H1 (cell line): Measurements from ENCODE around the gene CLBA1. TPM values are rescaled to one million over a fixed set of nuclear protein-coding genes. Genes with fewer than 3 reads are reported as not detected.

ENCODE experiments used
- CTCF ChIA-PET: fragments of 300-600 bp; sonication (Branson Sonifier 250); formaldehyde crosslinking; loops from one replicate; lab custom pipeline; 2021; ENCODE audit not compliant: partially characterized antibody; lab: Charles Lee
- POLR2A ChIA-PET: fragments of 300-600 bp; sonication (Branson Sonifier 250); formaldehyde crosslinking; loops from one replicate; lab custom pipeline; 2021; ENCODE audit warnings: inconsistent platforms; ENCODE audit not compliant: partially characterized antibody; lab: Charles Lee
- DNase-seq, 2 experiments: peaks; one replicate each; pipeline versions ENCODE4 v3.0.0 to v3.0.0-alpha.2; 2010 to 2022; ENCODE audit warnings: low spot score in 2 of 2, low read depth in 1 of 2, mixed read lengths in 1 of 2
- FAIRE-seq: peaks from 2 replicates; lab custom pipeline; 2011; peaks lifted over from hg19 to GRCh38; lab: Jason Lieb, UNC
- H2AFZ ChIP-seq: 2 replicates; pipeline ENCODE4 v1.8.1; 2012; ENCODE audit warnings: low read length, inconsistent platforms
- H2AK5ac ChIP-seq: 2 replicates; pipeline ENCODE4 v1.6.1; 2013; ENCODE audit warnings: low read depth, low read length
- H2BK120ac ChIP-seq: replicated peaks from 2 replicates; pipeline ENCODE3; 2013; ENCODE audit warnings: low read depth, low read length, inconsistent platforms
- H2BK12ac ChIP-seq: 2 replicates; pipeline ENCODE4 v1.6.1; 2013; ENCODE audit warnings: low read depth, low read length
- H2BK15ac ChIP-seq: 2 replicates; pipeline ENCODE4 v1.6.1; 2013; ENCODE audit warnings: low read length
- H2BK20ac ChIP-seq: 2 replicates; pipeline ENCODE4 v1.6.1; 2013; ENCODE audit warnings: low read length
- H2BK5ac ChIP-seq: 2 replicates; pipeline ENCODE4 v1.6.1; 2013; ENCODE audit warnings: low read depth, low read length
- H3K14ac ChIP-seq: 2 replicates; pipeline ENCODE4 v1.6.1; 2013; ENCODE audit warnings: inconsistent platforms; ENCODE audit not compliant: insufficient read length
- H3K18ac ChIP-seq: 2 replicates; pipeline ENCODE4 v1.6.1; 2013; ENCODE audit warnings: low read length; ENCODE audit errors: extremely low read depth
- H3K23ac ChIP-seq: 2 replicates; pipeline ENCODE4 v1.6.1; 2013; ENCODE audit warnings: inconsistent platforms; ENCODE audit not compliant: insufficient read length
- H3K23me2 ChIP-seq: 2 replicates; pipeline ENCODE4 v1.6.1; 2013; ENCODE audit warnings: low read depth, low read length
- H3K27ac ChIP-seq: 2 replicates; pipeline ENCODE4 v1.6.1; 2011; ENCODE audit warnings: low read depth, low read length, inconsistent platforms
- H3K27me3 ChIP-seq, 4 experiments: replicated peaks in 1 of 4; 1 replicate in 1 of 4; 2 replicates in 3 of 4; pipeline versions ENCODE4 v1.6.1 to v1.8.1; 2011 to 2013; ENCODE audit warnings: low read length in 3 of 4, mild to moderate bottlenecking in 3 of 4, inconsistent platforms in 2 of 4, mixed read lengths in 2 of 4, moderate library complexity in 1 of 4; ENCODE audit not compliant: control insufficient read depth in 3 of 4, insufficient read depth in 3 of 4; ENCODE audit errors: extremely low read depth in 1 of 4
- H3K36me3 ChIP-seq, 4 experiments: 2 replicates each; pipeline versions ENCODE4 v1.6.1 to v1.8.1; 2011 to 2013; ENCODE audit warnings: mild to moderate bottlenecking in 4 of 4, low read length in 3 of 4, moderate library complexity in 2 of 4, control low read depth in 1 of 4, inconsistent platforms in 1 of 4; ENCODE audit not compliant: insufficient read depth in 4 of 4, control insufficient read depth in 2 of 4
- H3K4ac ChIP-seq: replicated peaks from 2 replicates; pipeline ENCODE3; 2013; ENCODE audit warnings: low read length, low read depth, mixed read lengths, inconsistent platforms; ENCODE audit not compliant: insufficient read length
- H3K4me1 ChIP-seq, 4 experiments: replicated peaks in 1 of 4; 1 replicate in 1 of 4; 2 replicates in 3 of 4; pipeline versions ENCODE4 v1.6.1 to v1.8.1; 2011 to 2013; ENCODE audit warnings: low read length in 3 of 4, inconsistent platforms in 2 of 4, mixed read lengths in 1 of 4; ENCODE audit not compliant: insufficient read depth in 4 of 4, control insufficient read depth in 3 of 4
- H3K4me2 ChIP-seq, 2 experiments: 2 replicates each; pipeline versions ENCODE4 v1.6.1 to v1.8.1; 2011 to 2013; ENCODE audit warnings: low read depth in 2 of 2, low read length in 2 of 2, control low read depth in 1 of 2, inconsistent platforms in 1 of 2, mild to moderate bottlenecking in 1 of 2; ENCODE audit not compliant: insufficient read depth in 1 of 2
- H3K4me3 ChIP-seq, 4 experiments: fragments of 200-600, 300-600 bp in 1 of 4; sonication (generic), shearing (Covaris generic), sonication (Bioruptor Twin) in 1 of 4; 2 replicates each; pipeline versions ENCODE4 v1.5.1 to v1.8.1; 2011 to 2016; ENCODE audit warnings: low read length in 4 of 4, low read depth in 3 of 4, control low read depth in 2 of 4, inconsistent platforms in 2 of 4, mild to moderate bottlenecking in 2 of 4, mixed read lengths in 1 of 4, moderate library complexity in 1 of 4; ENCODE audit not compliant: insufficient read depth in 2 of 4; ENCODE audit errors: extremely low read depth in 1 of 4
- H3K56ac ChIP-seq: replicated peaks from 2 replicates; pipeline ENCODE3; 2013; ENCODE audit warnings: low read depth, mild to moderate bottlenecking, mixed read lengths, low read length, inconsistent platforms; ENCODE audit not compliant: insufficient read length
- H3K79me1 ChIP-seq: 2 replicates; pipeline ENCODE4 v1.6.1; 2013; ENCODE audit warnings: low read depth, low read length, control low read depth
- H3K79me2 ChIP-seq, 2 experiments: 2 replicates each; pipeline versions ENCODE4 v1.6.1 to v1.8.1; 2012 to 2013; ENCODE audit warnings: low read length in 2 of 2, mild to moderate bottlenecking in 2 of 2, inconsistent platforms in 1 of 2; ENCODE audit not compliant: insufficient read depth in 2 of 2, control insufficient read depth in 1 of 2
- H3K9ac ChIP-seq, 4 experiments: replicated peaks in 1 of 4; 1 replicate in 1 of 4; 2 replicates in 3 of 4; pipeline versions ENCODE4 v1.6.1 to v1.8.1; 2011 to 2013; ENCODE audit warnings: low read depth in 3 of 4, low read length in 3 of 4, control low read depth in 2 of 4, mild to moderate bottlenecking in 2 of 4, moderate library complexity in 2 of 4, inconsistent platforms in 1 of 4; ENCODE audit errors: extremely low read depth in 1 of 4
- H3K9me3 ChIP-seq, 2 experiments: 2 replicates each; pipeline versions ENCODE4 v1.6.1 to v1.8.1; 2012 to 2013; ENCODE audit warnings: mild to moderate bottlenecking in 2 of 2, moderate library complexity in 2 of 2, control low read depth in 1 of 2, inconsistent platforms in 1 of 2, low read depth in 1 of 2, low read length in 1 of 2, mixed read lengths in 1 of 2; ENCODE audit not compliant: insufficient read depth in 2 of 2
- H4K20me1 ChIP-seq, 2 experiments: replicated peaks in 1 of 2; 2 replicates each; pipeline versions ENCODE3 to v1.8.1; 2011 to 2013; ENCODE audit warnings: inconsistent platforms in 2 of 2, low read length in 2 of 2, mild to moderate bottlenecking in 1 of 2; ENCODE audit not compliant: insufficient read depth in 2 of 2, control insufficient read depth in 1 of 2
- H4K5ac ChIP-seq: 2 replicates; pipeline ENCODE4 v1.6.1; 2013; ENCODE audit warnings: low read length, low read depth, mixed read lengths, inconsistent platforms; ENCODE audit not compliant: insufficient read length
- H4K8ac ChIP-seq: 2 replicates; pipeline ENCODE4 v1.8.0; 2013; ENCODE audit warnings: mild to moderate bottlenecking, moderate library complexity, low read length, inconsistent platforms; ENCODE audit not compliant: insufficient read depth; ENCODE audit errors: extremely low read depth
- H4K91ac ChIP-seq: replicated peaks from 2 replicates; pipeline ENCODE3; 2013; ENCODE audit warnings: low read length, mixed read lengths, inconsistent platforms; ENCODE audit not compliant: insufficient read length
- BRCA1 ChIP-seq: IDR thresholded peaks from 2 replicates; pipeline ENCODE4 v1.6.1; 2012; ENCODE audit warnings: low read depth, low read length, improper control_type of control experiment
- EZH2 ChIP-seq: fragments of 200-600 bp; sonication (generic); IDR thresholded peaks from 2 replicates; pipeline ENCODE4 v1.7.1; 2012; ENCODE audit warnings: low read depth, mild to moderate bottlenecking, moderate library complexity, low read length, inconsistent platforms; ENCODE audit not compliant: severe bottlenecking
- KDM4A ChIP-seq: IDR thresholded peaks from one replicate; pipeline ENCODE4 v1.7.1; 2012; ENCODE audit warnings: low read depth, mild to moderate bottlenecking, moderate library complexity, low read length, inconsistent platforms; ENCODE audit not compliant: severe bottlenecking
- SP2 ChIP-seq: IDR thresholded peaks from 2 replicates; pipeline ENCODE4 v1.6.1; 2012; ENCODE audit warnings: mild to moderate bottlenecking, low read length, inconsistent platforms
- SUZ12 ChIP-seq: fragments of 200-600 bp; sonication (generic); IDR thresholded peaks from 2 replicates; pipeline ENCODE4 v1.6.1; 2012; ENCODE audit warnings: mild to moderate bottlenecking, inconsistent platforms, low read length, moderate library complexity, mixed read lengths
- TAF1 ChIP-seq: IDR thresholded peaks from 2 replicates; pipeline ENCODE4 v1.6.1; 2011; ENCODE audit warnings: mild to moderate bottlenecking, low read depth, low read length
- TAF7 ChIP-seq: optimal IDR thresholded peaks from 2 replicates; pipeline ENCODE3; 2011; ENCODE audit warnings: low read depth, mild to moderate bottlenecking, inconsistent platforms, low read length, moderate library complexity, borderline replicate concordance
- TBP ChIP-seq: IDR thresholded peaks from 2 replicates; pipeline ENCODE4 v1.6.1; 2011; ENCODE audit warnings: low read depth, low read length, improper control_type of control experiment
- WGBS, 2 experiments: shearing (Covaris generic) in 1 of 2; methylation state at CpG; one replicate each; pipeline versions ENCODE4 v1.1.6 to v1.1.7; 2013 to 2015; ENCODE audit warnings: low lambda C conversion rate in 2 of 2, mixed read lengths in 2 of 2, inconsistent platforms in 1 of 2, low coverage in 1 of 2, missing lambda C conversion rate in 1 of 2; ENCODE audit not compliant: insufficient replicate concordance in 2 of 2, insufficient coverage in 1 of 2, insufficient read length in 1 of 2; ENCODE audit errors: extremely low coverage in 1 of 2, missing lambda C conversion rate in 1 of 2; 5-methylcytosine and 5-hydroxymethylcytosine counted together
- polyA plus RNA-seq, 7 experiments: library from polyadenylated mRNA; depleted of rRNA in 3 of 7; stranded (reverse) in 5 of 7; unstranded in 2 of 7; fragments of >200 nt in 5 of 7; fragments of 200-250 nt in 2 of 7; gene quantifications; 1 replicate in 5 of 7; 2 replicates in 1 of 7; 4 replicates in 1 of 7; pipeline versions ENCODE4 v1.2.1 to v1.2.3, GENCODE V29; 2011 to 2013; ENCODE audit warnings: missing spikeins in 2 of 7, mixed read lengths in 2 of 7
- total RNA-seq: library from RNA; stranded (reverse); fragmentation: NEBNext Ultra II Directional; extraction: Animal tissue kit (Norgen Biotek cat#: 25700); gene quantifications from 2 replicates; pipeline ENCODE4 v1.2.1, GENCODE V29; 2021

Gene CLBA1
- total and polyA plus RNA-seq, 2 of the 8 experiments (the other 6 are each of a cell fraction or from before 2014, with no cell fraction given) = 1.6 to 2.4 TPM

- Histone ChIP-seq H4K8ac (peak within 1 kb of the TSS; percentile 62), H3K9me3 (no peaks in the 10 kb centered on the region), H4K91ac (no peak within 1 kb of the TSS), H2BK20ac (no peak within 1 kb of the TSS), H4K20me1 (peaks cover 4 to 13% of the 10 kb centered on the region in 2 experiments), H3K4me2 (peak within 1 kb of the TSS; percentile 60 to 90), H3K23ac (no peak within 1 kb of the TSS), H3K18ac (no peak within 1 kb of the TSS; the same call in 1 of the 2 replicates), H2BK15ac (no peak within 1 kb of the TSS), H3K9ac (no peak within 1 kb of the TSS), H3K79me1 (no peaks in the 10 kb centered on the region), H2AK5ac (0 out of 2 replicates have a peak within 1 kb of the TSS, but pooled peaks have one; percentile 56), H3K4me1 (peaks cover 0 to 13% (median 9%) of the 10 kb centered on the region in 4 experiments; a peak in 5 of 7 replicates), H3K27ac (no peak within 1 kb of the TSS), H2AFZ (0 out of 2 replicates have a peak within 1 kb of the TSS, but pooled peaks have one; percentile 34), H2BK12ac (0 out of 2 replicates have a peak within 1 kb of the TSS, but pooled peaks have one; percentile 50), H3K4ac (no peak within 1 kb of the TSS), H3K79me2 (no peaks in the 10 kb centered on the region), H2BK5ac (no peak within 1 kb of the TSS), H3K56ac (no peak within 1 kb of the TSS), H4K5ac (no peak within 1 kb of the TSS), H3K23me2 (peaks cover 10% of the 10 kb centered on the region; the same call in 1 of the 2 replicates), H3K27me3 (peaks cover 18 to 38% (median 31%) of the 10 kb centered on the region in 4 experiments), H3K4me3 (peak within 1 kb of the TSS; percentile 27 to 63 (median 47)), H2BK120ac (no peak within 1 kb of the TSS), H3K36me3 (no peaks in the 10 kb centered on the region; a peak in 1 of 8 replicates), H3K14ac (no peak within 1 kb of the TSS)
- WGBS, 2 experiments = 6% methylated on average over 38 of the region's 111 CpGs; no CpG with 5 or more reads in 1 of the 2 experiments
- TF ChIP-seq BRCA1 (no peak), SUZ12 (peak; percentile 52; the same call in 1 of the 2 replicates), TAF1 (peak; percentile 93), KDM4A (peak; percentile 84), EZH2 (peak; percentile 57), TAF7 (peak; percentile 84), TBP (peak; percentile 74; the same call in 1 of the 2 replicates), SP2 (no peak)
- ChIA-PET CTCF (interaction anchor here (0.6 to 11.5 kb wide), 3 partner anchors 10 to 67 kb away, joined by 3 to 161 read pairs (median 3); no protein-coding TSS in a partner anchor), POLR2A (interaction anchor here (0.5 kb wide), 1 partner anchor 41 kb away, joined by 3 read pairs; no protein-coding TSS in a partner anchor)
- peak; percentile 59 to 88 for DNase-seq
- no peak for FAIRE-seq
These were observed 7.6 kb upstream of the CLBA1 start, which contains the start of gene AHNAK2 for GRCh38 chr14:104977681-104978653. AHNAK2 (minus strand) TSS chr14:104978374; CDS start chr14:104978237, 137 bp downstream.
